ENCODE measurements around the gene MRTFB.

The MRTFB gene

DNA sequence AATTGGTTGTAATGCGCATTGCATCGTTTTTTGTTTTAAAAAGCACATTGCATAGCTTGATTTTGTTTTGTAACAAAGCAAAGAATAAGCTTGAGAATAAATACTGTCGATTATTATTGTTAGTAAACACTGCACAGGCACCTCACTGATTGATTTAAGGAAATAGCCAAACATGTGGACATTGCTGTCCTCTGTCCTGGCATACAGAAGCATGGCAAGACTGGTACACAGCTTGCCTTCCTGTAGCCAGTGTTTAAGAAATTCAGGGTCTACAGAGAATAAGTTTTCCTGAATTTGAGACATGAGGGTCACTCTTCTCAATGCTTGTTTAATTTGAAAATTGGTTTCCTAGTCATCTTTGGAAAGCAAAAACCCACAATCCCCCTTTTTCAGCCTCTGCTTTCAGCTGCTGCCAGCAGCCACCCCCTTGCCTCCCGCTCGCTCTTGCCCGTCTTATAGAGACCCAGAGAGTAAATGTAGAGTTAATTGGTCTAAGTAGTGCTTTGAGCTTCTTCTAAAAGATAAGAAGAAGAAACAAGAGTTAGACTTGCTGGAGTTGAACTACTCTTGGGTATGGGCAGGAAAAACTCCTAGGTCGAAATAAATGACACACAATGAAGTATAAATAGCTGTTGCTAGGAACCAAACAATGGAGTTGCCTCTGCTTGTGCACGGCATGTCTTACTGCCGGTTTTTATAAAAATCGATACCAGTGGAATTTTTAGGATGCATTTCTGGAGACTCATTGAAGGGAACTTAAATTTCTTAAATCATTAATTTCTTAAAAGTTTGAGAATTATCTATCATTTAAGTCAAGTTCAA is 116.6 kb downstream of the MRTFB start:
- no peak for DNase-seq

- DNase-seq: no peak
Measured at GRCh38 chr16:14193316-14193871, 122.3 kb downstream of the MRTFB start.

DNA sequence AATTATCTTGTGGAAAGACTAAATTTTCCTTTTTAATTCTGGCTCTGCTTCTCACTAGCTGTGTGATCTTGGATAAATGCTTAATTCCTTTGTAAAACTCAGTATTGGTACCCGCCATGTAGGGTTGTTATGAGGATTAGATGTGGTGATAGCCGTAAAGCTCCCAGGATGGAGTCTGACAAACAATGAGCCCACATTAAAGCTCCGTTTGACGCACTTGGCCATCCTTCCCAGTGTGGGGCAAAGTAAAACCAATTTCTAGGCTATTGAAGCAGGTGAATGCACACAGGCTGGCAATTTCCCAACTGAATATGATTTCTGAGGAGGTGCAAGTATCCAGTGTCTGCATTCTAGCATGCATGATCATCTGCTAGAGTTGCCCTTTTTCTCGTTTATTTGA is 123.6 kb downstream of the MRTFB start:
- no peak for DNase-seq

- DNase-seq: no peak
Measured at GRCh38 chr16:14196011-14196410, 124.9 kb downstream of the MRTFB start.

DNA sequence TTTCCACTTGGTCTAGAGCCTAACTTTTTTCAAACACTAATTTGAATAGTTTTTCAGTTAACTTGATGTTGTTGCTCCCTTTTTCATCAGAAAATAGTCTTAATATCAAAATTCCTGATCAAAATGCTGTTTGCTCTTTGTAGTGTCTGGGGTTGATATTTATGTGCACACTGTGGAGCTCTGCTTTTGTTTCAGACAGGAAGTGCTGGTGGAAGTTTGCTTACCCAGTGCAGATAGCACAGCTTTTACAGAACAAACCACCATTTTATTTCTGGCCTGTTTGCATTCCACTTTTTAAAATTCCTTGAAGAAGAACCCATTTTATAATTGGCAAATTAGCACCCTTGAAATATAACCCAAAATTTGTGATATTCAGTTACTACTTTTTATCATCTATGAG is 125.4 kb downstream of the MRTFB start:
- no peak for DNase-seq

DNA sequence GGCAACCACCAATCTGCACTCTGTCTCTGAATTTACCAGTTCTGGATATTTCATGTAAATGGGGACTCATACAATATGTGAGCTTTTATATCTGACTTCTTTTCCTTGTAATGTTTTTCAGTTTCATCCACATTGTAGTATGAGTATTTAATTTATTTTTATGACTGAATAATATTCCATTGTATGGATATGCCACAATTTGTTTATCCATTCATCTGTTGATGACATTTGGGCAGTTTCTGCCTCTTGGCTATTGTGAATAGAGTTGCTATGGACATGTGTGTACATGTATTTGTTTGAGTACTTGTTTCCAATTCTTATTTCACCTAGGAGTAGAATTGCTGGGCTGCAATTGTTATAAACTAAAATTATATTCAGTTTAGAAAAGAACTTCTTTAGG is 126.9 kb downstream of the MRTFB start:
- no peak for DNase-seq

DNA sequence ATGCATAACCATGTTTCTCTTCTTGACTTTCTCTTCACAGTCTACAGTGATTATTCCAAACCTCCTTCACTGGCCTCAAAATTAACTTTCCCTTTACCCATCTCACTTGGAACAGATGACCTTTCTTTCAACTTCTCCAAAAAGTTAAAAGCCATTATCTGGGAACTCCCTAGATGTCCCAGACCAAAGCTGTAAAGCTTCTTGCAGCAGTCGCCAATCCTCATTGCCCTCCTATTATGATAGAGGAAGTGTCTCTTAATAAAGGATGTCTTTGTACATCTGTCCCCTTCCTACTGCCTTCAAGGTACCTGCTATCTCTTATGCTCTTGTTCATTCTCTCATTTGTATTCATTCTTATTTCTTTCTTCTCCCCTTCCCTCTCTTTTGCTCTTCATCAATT is 127.5 kb downstream of the MRTFB start:
- DNase-seq: no peak

DNA sequence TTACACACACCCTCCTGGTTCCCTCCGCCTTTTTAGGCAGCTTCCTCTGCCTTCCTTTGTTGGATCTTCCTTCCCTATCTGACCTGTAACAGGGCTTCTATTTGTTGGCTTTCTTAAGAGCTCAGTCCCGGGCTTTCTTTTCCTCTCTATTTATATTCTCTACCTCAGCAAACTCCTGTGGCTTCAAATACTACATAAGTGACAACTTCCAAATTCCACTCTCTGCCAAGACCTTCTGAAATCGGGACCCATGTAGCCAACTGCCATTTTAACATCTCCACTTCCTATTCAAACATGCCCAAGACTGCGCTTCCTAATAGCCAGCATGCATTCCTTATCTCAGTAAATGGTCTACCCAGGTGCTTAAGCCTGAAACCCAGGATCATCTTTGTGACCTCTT is 128.1 kb downstream of the MRTFB start:
- no peak for DNase-seq

GRCh38 chr16:14199624-14200023 is 128.5 kb downstream of the MRTFB start:
- DNase-seq: peak; percentile 37

GRCh38 chr16:14202095-14202494 is 131.0 kb downstream of the MRTFB start:
- DNase-seq: no peak

GRCh38 chr16:14202697-14203096 is 131.6 kb downstream of the MRTFB start:
- no peak for DNase-seq

- no peak for DNase-seq
Measured at GRCh38 chr16:14203166-14203565, 132.0 kb downstream of the MRTFB start.

DNA sequence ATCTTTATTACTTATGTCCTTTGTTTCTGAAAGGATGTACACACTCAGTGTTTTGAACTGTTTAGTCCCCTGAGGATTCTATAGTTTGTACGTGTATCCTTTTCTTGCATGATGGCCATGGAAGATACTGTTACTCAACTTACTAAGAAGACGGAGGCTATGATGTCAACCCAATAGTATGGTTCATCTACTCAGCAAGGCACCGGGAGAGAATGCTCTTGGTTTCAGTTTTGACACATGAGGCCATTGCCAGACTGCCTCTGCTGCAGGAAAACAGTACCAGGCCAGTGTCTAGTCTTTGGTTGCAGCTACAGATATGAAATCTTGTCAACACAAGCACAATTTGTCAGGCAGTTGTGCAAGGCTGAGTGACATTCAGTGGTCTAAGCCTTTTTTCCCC is 134.5 kb downstream of the MRTFB start:
- DNase-seq: no peak

DNA sequence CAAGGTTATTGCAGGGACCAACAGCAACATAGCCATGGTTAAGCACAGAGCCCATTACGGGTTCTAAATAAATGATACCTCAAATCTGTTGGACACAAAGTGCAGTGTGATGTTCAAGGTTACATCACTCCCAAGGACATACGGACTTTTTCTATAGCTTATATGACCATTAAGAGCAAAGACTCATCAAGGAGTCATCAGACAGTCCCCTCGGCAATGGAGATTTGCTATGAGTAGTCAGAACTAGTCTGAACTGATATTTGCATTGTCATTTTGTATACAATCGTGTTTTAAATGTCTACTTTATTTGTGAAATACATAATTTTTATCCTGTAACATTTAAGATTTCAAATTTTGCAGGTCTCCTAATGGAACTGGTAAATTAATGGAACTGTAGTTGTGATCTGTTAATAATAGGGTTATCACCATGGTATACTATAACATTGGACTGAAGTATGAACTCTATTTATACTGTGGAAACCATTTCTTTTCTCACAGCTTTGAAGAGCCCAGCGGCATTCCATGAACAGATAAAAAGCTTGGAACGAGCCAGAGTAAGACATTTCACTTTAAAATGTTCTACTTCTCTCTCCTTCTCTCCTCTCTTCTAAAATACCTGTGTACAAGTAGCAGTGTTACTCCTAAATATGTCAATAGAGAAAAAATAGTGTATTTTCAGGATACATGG is 140.9 kb downstream of the MRTFB start:
- no peak for DNase-seq

DNA sequence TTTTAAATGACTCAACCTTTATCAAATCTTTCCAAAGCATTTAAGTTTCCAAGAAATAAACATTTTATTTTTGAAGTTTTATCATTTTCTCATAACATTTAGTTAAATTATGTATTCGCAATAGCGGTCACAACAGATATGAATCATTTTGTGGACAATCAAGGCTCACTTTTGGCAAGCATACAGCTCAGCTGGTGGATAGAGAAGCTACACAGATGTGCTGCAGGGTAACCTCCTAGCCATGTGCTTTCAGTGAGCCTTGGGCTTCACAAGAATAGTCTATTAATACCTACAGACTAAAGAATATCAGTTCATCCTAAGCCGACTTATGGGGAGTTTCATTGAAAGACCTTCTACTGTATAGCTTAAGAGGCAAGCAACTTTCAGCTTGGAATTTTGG is 144.8 kb downstream of the MRTFB start:
- no peak for DNase-seq

DNA sequence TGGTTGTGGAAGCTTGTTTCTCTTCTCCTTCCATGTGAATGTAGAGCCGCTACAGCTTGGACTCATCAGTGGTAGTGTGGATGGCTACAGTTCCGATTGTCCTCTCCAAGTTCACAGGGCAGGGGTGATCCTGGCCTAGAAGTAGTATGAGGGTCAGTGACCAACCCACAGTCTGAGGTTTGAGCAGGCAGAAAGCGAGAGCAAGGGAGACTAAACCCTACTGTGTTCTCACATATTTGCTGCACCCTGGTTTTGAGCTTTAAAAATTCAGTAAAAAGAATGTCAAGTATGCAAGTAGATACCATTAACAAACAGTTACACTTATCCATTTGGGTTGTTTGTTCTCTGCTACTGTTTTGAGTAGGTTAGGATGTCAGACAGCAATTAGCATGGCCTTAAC is 148.9 kb downstream of the MRTFB start:
- DNase-seq: no peak

DNA sequence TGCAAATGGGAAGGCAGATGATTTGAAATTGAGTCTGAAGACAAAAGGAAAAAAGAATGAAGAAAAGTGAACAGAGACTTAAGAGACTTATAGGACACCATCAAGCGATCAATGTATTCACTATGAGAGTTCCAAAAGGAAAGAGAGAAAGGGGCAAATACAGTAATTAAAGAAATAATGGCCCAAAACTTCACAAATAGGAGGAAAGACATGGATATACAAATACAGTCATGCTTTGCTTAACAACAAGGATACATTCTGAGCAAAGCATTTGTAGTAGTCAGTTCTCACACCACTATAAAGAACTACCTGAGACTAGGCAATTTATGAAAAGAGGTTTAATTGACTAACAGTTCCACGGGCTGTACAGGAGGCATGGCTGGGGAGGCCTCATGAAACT is 152.5 kb downstream of the MRTFB start:
- no peak for DNase-seq

DNA sequence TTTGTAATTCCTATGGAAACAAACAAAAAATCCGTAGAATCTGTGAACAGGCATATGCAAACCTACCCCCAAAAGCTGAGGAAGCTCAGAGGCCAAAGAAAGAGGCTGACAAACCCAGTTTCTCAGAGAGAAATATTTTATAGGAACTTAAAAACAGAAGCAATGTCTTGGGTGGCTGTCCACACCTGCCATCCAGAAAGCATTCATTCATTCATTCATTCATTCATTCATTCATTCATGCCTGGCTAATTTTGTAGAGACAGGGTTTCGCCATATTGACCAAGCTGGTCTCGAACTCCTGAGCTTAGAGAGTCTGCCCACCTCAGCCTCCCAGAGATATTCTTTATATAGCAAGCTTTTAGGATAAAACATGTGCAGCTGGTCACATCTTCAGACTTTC is 154.3 kb downstream of the MRTFB start:
- DNase-seq: no peak

DNA sequence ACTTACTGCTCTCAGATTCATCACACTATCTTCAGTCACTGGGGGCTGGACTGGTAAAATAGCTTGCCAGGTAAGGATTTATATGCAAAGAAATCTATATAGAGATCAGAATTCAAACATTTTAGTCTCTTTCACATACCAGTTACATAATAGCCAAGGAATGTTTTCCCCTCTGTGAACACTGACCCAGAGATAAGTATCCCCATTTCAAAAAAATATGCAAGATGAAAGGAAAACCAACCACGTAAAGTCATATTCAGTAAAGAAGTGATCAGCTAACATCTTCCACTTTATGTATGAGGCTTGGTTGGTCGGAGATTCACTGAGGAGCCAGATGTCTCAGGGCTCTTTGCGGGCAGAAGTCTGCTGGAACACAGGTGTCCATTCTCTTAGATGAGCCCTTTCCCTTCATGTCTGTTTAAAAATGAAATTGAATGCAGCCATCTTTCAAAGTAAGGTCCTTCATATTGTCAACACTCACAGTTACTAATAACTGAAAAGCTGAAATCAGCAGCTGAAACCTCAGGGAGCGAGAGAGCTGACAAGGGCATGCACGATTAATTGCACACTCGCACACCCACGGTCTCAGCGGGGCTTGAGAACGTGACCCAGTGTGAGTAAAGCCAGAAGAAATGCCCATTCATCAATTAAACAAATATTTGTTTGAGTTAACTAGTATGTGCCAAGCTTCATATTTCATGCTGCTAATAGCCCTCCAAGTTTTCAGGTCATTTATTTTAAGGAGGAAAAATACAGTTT is 161.2 kb downstream of the MRTFB start:
- DNase-seq: peak; percentile 19

GRCh38 chr16:14236401-14236800 is 165.3 kb downstream of the MRTFB start:
- DNase-seq: no peak

GRCh38 chr16:14238756-14239155 is 167.6 kb downstream of the MRTFB start:
- DNase-seq: no peak

DNA sequence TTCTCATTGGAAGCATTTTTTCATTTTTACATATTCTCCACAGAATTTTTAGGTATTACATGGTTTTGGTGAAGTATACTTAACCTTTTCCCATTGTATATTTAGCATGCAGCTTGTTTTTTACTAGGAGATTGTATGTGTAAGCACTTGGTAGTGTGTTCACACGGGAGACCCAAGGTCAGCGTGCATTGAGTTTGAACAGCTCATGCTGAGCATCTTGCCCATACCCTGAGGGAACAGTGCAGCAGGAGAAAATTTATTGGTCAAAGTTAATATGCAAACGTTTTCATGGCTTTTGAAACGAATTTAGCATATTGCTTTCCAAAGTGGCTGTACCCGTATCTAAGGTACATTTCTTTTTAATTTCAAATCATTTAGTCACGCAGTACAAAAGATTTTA is 168.7 kb downstream of the MRTFB start:
- DNase-seq: no peak

GRCh38 chr16:14240219-14240843 is 169.2 kb downstream of the MRTFB start:
- DNase-seq: peak; percentile 21

Data from fibroblast of skin of back (primary cell).